ENCODE measurements around the gene FAM149B1.

The FAM149B1 gene

DNA sequence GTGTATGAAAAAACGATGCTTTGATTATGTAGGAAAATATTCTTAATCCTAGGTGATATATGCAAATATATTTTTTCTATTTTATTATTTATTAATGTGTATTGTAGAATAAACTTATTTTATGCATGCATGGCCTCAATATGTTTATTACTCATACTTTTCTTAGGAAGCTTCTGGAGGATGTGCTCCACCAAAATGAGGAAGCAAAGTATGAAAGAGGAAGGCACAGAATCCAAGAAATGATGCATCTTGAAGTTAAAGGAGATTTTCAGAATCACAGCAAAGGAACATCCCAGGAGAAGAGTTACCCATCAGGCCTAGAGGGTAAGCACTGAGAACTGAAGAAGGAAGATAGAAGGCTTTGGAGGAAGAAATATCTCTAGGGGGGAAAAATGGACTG, 119.5 kb downstream of the FAM149B1 start:
- DNase-seq (ENCODE audit: low spot score), result no peak

DNA sequence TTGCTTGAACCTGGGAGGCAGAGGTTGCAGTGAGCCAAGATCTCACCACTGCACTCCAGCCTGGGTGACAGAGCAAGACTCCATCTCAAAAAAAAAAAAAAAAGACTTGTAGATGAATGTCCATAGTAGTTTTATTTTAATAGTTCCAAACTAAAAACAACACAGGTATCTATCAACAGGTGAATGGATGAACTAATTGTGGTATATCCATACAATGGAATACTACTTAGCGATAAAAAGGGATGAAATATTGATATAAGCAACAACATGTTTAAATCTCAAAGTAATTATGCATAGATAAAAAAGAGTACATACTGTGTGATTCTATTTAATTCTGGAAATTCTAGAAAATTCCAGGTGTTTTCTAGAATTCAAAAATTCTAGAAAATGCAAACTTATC, 122.0 kb downstream of the FAM149B1 start:
- no peak for DNase-seq (ENCODE audit: low spot score)

DNA sequence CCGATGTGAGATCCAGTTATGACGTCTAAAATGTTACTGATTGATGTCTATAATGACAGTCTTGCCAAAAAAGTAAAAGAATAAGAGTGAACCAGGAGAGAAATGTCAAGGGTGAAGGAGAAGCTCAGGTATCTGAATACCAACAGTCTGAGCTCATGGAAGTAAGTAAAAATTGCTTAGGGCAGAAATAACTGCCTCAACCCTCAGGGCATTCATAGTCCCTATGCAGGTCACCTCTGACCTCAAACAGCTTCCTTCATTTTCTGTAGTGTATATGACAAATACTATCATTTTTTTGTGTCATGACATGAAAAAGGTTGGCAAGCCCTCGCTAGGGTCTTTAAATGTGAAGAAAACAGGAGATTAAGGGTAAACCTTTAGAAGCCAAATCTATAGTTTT, 125.5 kb downstream of the FAM149B1 start:
- DNase-seq (ENCODE audit: low spot score), result no peak

Measured in pons (tissue), 1 donor.